GM19239 (cell line): ENCODE results near the gene EPB41L2.
"Not testable (repeated sequence)": the region's sequence is repeated elsewhere in the genome, so short reads cannot be mapped to it uniquely, and the experiment has no call there.

Experiments used
- DNase-seq: peaks from one replicate; pipeline ENCODE4 v3.0.0; 2011; ENCODE audit warnings: low spot score; ENCODE audit not compliant: insufficient read length
- FAIRE-seq: peaks from 2 replicates; lab custom pipeline; 2011; peaks lifted over from hg19 to GRCh38; lab: Jason Lieb, UNC

EPB41L2 gene

GRCh38 chr6:131038597-131039344 lies 24.3 kb downstream of the EPB41L2 start:
- DNase-seq: no peak

GRCh38 chr6:131037194-131037897 lies 25.7 kb downstream of the EPB41L2 start:
- no peak for DNase-seq
- FAIRE-seq: no peak

More at GRCh38 chr6:131038597-131039344, 24.3 kb downstream of the EPB41L2 start:
- FAIRE-seq: no peak

GRCh38 chr6:131036601-131037000 lies 26.4 kb downstream of the EPB41L2 start:
- no peak for DNase-seq
- no peak for FAIRE-seq

GRCh38 chr6:131036143-131036542 lies 26.9 kb downstream of the EPB41L2 start:
- no peak for FAIRE-seq
- no peak for DNase-seq

GRCh38 chr6:131035582-131035981 lies 27.5 kb downstream of the EPB41L2 start:
- FAIRE-seq (peak; percentile 73), DNase-seq (no peak)

- FAIRE-seq: peak; percentile 61
- no peak for DNase-seq
Measured at GRCh38 chr6:131033631-131034030, 29.4 kb downstream of the EPB41L2 start.

GRCh38 chr6:131029626-131030297 lies 33.3 kb downstream of the EPB41L2 start:
- FAIRE-seq: peak; percentile 92

GRCh38 chr6:131027326-131027725 lies 35.7 kb downstream of the EPB41L2 start:
- DNase-seq (no peak), FAIRE-seq (peak; percentile 35)

More at GRCh38 chr6:131029626-131030297, 33.3 kb downstream of the EPB41L2 start:
- DNase-seq: peak; percentile 4

GRCh38 chr6:131026243-131026642 lies 36.8 kb downstream of the EPB41L2 start:
- no peak for DNase-seq
- FAIRE-seq: no peak

GRCh38 chr6:131024565-131024964 lies 38.5 kb downstream of the EPB41L2 start:
- no peak for FAIRE-seq
- DNase-seq: no peak

- FAIRE-seq (no peak), DNase-seq (no peak)
Measured at GRCh38 chr6:131023834-131024504, 39.1 kb downstream of the EPB41L2 start.

- DNase-seq: no peak
- no peak for FAIRE-seq
Measured at GRCh38 chr6:131022691-131023090, 40.4 kb downstream of the EPB41L2 start.

- no peak for FAIRE-seq
Measured at GRCh38 chr6:131017962-131018361, 45.1 kb downstream of the EPB41L2 start.

GRCh38 chr6:131015630-131016263 lies 47.3 kb downstream of the EPB41L2 start:
- no peak for FAIRE-seq
- no peak for DNase-seq

More at GRCh38 chr6:131017962-131018361, 45.1 kb downstream of the EPB41L2 start:
- no peak for DNase-seq

GRCh38 chr6:131015025-131015591 lies 47.9 kb downstream of the EPB41L2 start:
- DNase-seq: no peak
- peak; percentile 70 for FAIRE-seq

GRCh38 chr6:131014080-131014776 lies 48.8 kb downstream of the EPB41L2 start:
- DNase-seq: no peak

GRCh38 chr6:131013495-131013894 lies 49.5 kb downstream of the EPB41L2 start:
- FAIRE-seq (no peak), DNase-seq (no peak)

More at GRCh38 chr6:131014080-131014776, 48.8 kb downstream of the EPB41L2 start:
- FAIRE-seq: peak; percentile 11

- DNase-seq: no peak
- no peak for FAIRE-seq
Measured at GRCh38 chr6:131009790-131010189, 53.3 kb downstream of the EPB41L2 start.

- not testable (repeated sequence) for FAIRE-seq, DNase-seq
Measured at GRCh38 chr6:131008965-131009364, 54.1 kb downstream of the EPB41L2 start.
